PC-3 (cell line): Measurements from ENCODE around the gene WDR36.

Experiments
- CTCF ChIP-seq: fragments of 300-600 bp; sonication (generic); conservative IDR thresholded peaks from 2 replicates; pipeline ENCODE4 v1.5.1; 2017; ENCODE audit warnings: antibody characterized with exemption, low read depth, mild to moderate bottlenecking, low read length
- EZH2 ChIP-seq: fragments of 300-600 bp; sonication (generic); IDR thresholded peaks from one replicate; pipeline ENCODE4 v1.6.1; 2017; ENCODE audit warnings: antibody characterized with exemption, mild to moderate bottlenecking, low read length; ENCODE audit not compliant: unreplicated experiment
- EZH2phosphoT487 ChIP-seq: fragments of 300-600 bp; sonication (generic); IDR thresholded peaks from 2 replicates; pipeline ENCODE4 v1.6.1; 2018; ENCODE audit warnings: mild to moderate bottlenecking, antibody characterized with exemption, low read length, borderline replicate concordance

GRCh38 chr5:111070272-111071134 is 21.6 kb upstream of the WDR36 start:
- TF ChIP-seq CTCF = no peak
- no peak for TF ChIP-seq EZH2
- TF ChIP-seq EZH2phosphoT487 = no peak
